HepG2 (cell line): Measurements from ENCODE around the gene KIAA0232. TPM values are rescaled to one million over a fixed set of nuclear protein-coding genes. Genes with fewer than 3 reads are reported as not detected.

Experiments used
- ASH2L ChIP-seq: fragments of 300-600, 200-600 bp; sonication (generic); IDR thresholded peaks from 2 replicates; pipeline ENCODE4 v1.7.0; 2017; ENCODE audit warnings: low read depth, mild to moderate bottlenecking, moderate library complexity, mixed read lengths, low read length; ENCODE audit not compliant: insufficient read length
- ATAD3A ChIP-seq: sonication (generic); formaldehyde crosslinking; IDR thresholded peaks from 2 replicates; pipeline ENCODE4 v1.4.0; 2020; ENCODE audit warnings: missing genetic modification reagents
- CBX5 ChIP-seq: sonication (generic); formaldehyde crosslinking; IDR thresholded peaks from 2 replicates; pipeline ENCODE4 v1.4.0; 2020; ENCODE audit warnings: missing genetic modification reagents, borderline replicate concordance
- CHCHD3 ChIP-seq: sonication (generic); formaldehyde crosslinking; IDR thresholded peaks from 2 replicates; pipeline ENCODE4 v1.8.0; 2022; ENCODE audit warnings: mild to moderate bottlenecking, missing genetic modification reagents, moderate library complexity
- CREM ChIP-seq, 2 experiments: sonication (generic) in 1 of 2; formaldehyde crosslinking in 1 of 2; IDR thresholded peaks; 2 replicates each; pipeline versions ENCODE4 v1.4.0 to v1.6.1; 2016 to 2020; ENCODE audit warnings: antibody characterized with exemption in 1 of 2, mild to moderate bottlenecking in 1 of 2, missing genetic modification reagents in 1 of 2
- FOXA3 ChIP-seq: IDR thresholded peaks from 2 replicates; pipeline ENCODE4 v1.6.1; 2016; ENCODE audit warnings: missing genetic modification reagents, missing compliant biosample characterization
- GATAD1 ChIP-seq: IDR thresholded peaks from 2 replicates; pipeline ENCODE4 v1.6.1; 2016; ENCODE audit warnings: missing genetic modification reagents, missing compliant biosample characterization
- GATAD2A ChIP-seq: IDR thresholded peaks from 2 replicates; pipeline ENCODE4 v1.6.1; 2016
- GTF3A ChIP-seq: sonication (generic); formaldehyde crosslinking; conservative IDR thresholded peaks from 2 replicates; pipeline ENCODE4 v1.4.0; 2020; ENCODE audit warnings: mild to moderate bottlenecking, missing genetic modification reagents
- KDM2A ChIP-seq: sonication (generic); formaldehyde crosslinking; IDR thresholded peaks from 2 replicates; pipeline ENCODE4 v1.4.0; 2020; ENCODE audit warnings: low read depth, missing genetic modification reagents, borderline replicate concordance
- KDM6A ChIP-seq: IDR thresholded peaks from 2 replicates; pipeline ENCODE4 v1.6.1; 2016; ENCODE audit warnings: low read depth
- KLF12 ChIP-seq: sonication (generic); formaldehyde crosslinking; IDR thresholded peaks from 2 replicates; pipeline ENCODE4 v1.4.0; 2020; ENCODE audit warnings: missing genetic modification reagents, borderline replicate concordance
- NFKBIZ ChIP-seq: IDR thresholded peaks from 2 replicates; pipeline ENCODE4 v1.6.1; 2018; ENCODE audit warnings: missing genetic modification reagents, missing compliant biosample characterization
- SMARCC2 ChIP-seq: fragments of 450-650 bp; IDR thresholded peaks from 2 replicates; pipeline ENCODE4 v1.6.1; 2017; ENCODE audit warnings: antibody characterized with exemption, mild to moderate bottlenecking
- TEAD3 ChIP-seq: optimal IDR thresholded peaks from 2 replicates; pipeline ENCODE3; 2016; ENCODE audit warnings: borderline replicate concordance
- ZIK1 ChIP-seq: sonication (generic); formaldehyde crosslinking; IDR thresholded peaks from 2 replicates; pipeline ENCODE4 v1.5.0; 2020; ENCODE audit warnings: mild to moderate bottlenecking, low read depth, missing genetic modification reagents, borderline replicate concordance
- ZNF224 ChIP-seq: sonication (generic); formaldehyde crosslinking; IDR thresholded peaks from 2 replicates; pipeline ENCODE4 v1.5.0; 2020; ENCODE audit warnings: mild to moderate bottlenecking, missing genetic modification reagents
- ZNF3 ChIP-seq: IDR thresholded peaks from 2 replicates; pipeline ENCODE4 v1.7.0; 2017; ENCODE audit warnings: inconsistent platforms
- ZNF451 ChIP-seq: sonication (generic); formaldehyde crosslinking; IDR thresholded peaks from 2 replicates; pipeline ENCODE4 v1.5.0; 2020; ENCODE audit warnings: mild to moderate bottlenecking, missing genetic modification reagents
- ZNF746 ChIP-seq: sonication (generic); formaldehyde crosslinking; IDR thresholded peaks from 2 replicates; pipeline ENCODE4 v1.8.0; 2022; ENCODE audit warnings: mild to moderate bottlenecking, missing genetic modification reagents
- polyA plus RNA-seq, 8 experiments: library from polyadenylated mRNA; depleted of rRNA in 3 of 8; stranded (reverse) in 7 of 8; unstranded in 1 of 8; fragments of >200 nt; fragmentation: Illumina TruSeq in 4 of 8; extraction: Trizol in 4 of 8; gene quantifications; 2 replicates each; pipeline versions ENCODE4 v1.2.1 to v1.2.3, GENCODE V29; 2011 to 2016; ENCODE audit warnings: low read depth in 4 of 8, missing spikeins in 1 of 8, mixed read lengths in 1 of 8; ENCODE audit not compliant: insufficient read depth in 1 of 8
- total RNA-seq, 5 experiments: library from RNA; depleted of rRNA; stranded (reverse); fragments of >200 nt; fragmentation: Illumina TruSeq; extraction: Trizol; gene quantifications; 2 replicates each; pipeline ENCODE4 v1.2.3, GENCODE V29; 2016; ENCODE audit warnings: low read depth in 1 of 5
- TF ChIP-seq, protein P1 (sequence below): sonication (generic); formaldehyde crosslinking; IDR thresholded peaks from 2 replicates; pipeline ENCODE4 v1.5.0; 2020; ENCODE audit warnings: mild to moderate bottlenecking, missing genetic modification reagents
- TF ChIP-seq, protein P2 (sequence below): IDR thresholded peaks from 2 replicates; pipeline ENCODE4 v1.6.1; 2018; ENCODE audit warnings: missing genetic modification reagents, mild to moderate bottlenecking, missing compliant biosample characterization
- TF ChIP-seq, protein P3 (sequence below): sonication (generic); formaldehyde crosslinking; conservative IDR thresholded peaks from 2 replicates; pipeline ENCODE4 v1.8.0; 2022; ENCODE audit warnings: mild to moderate bottlenecking, moderate library complexity, missing genetic modification reagents
- TF ChIP-seq, protein P4 (sequence below): sonication (generic); formaldehyde crosslinking; IDR thresholded peaks from 2 replicates; pipeline ENCODE4 v1.8.0; 2022; ENCODE audit warnings: missing genetic modification reagents, mild to moderate bottlenecking, borderline replicate concordance

KIAA0232 gene
- total and polyA plus RNA-seq, 2 of the 13 experiments (the other 11 are each of a cell fraction or from before 2014, with no cell fraction given): 7.8 to 17.1 TPM

DNA sequence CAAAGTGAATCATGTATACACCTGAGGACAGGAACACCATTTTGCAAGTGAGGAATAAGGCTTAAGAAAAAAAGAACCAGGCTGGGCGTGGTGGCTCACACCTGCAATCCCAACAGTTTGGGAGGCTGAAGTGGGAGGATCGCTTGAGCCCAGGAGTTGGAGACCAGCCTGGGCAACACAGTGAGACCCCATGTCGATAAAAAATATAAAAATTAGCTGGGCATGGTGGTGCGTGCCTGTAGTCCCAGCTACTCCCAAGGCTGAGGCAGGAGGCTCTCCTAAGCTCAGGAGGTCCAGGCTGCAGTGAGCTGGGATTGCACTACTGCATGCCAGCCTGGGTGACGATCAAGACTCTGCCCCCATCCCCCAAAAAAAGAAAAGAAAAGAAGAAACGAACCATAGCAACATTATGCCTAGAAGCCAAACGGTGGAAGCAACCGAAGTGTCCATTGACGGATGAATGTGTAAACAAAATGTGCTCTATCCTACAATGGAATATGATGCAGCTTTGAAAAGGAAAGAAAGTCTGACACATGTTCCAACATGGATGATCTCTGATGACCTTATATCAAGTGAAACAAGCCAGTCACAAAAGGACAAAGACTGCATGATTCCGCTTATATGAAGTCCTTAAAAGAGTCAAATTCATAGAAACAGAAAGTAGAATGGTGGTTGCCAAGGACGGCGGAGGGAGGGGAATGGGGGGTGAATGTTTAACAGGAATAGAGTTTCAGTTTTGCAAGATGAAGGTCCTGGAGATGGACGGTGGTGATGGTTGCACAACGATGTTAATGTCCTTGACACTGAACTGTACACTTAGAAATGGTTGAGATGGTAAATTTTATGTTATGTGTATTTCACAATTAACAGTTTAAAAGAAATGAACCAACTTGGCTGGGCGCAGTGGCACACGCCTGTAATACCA, 8.6 kb upstream of the KIAA0232 start (continued):
- TF ChIP-seq, protein P1, sequence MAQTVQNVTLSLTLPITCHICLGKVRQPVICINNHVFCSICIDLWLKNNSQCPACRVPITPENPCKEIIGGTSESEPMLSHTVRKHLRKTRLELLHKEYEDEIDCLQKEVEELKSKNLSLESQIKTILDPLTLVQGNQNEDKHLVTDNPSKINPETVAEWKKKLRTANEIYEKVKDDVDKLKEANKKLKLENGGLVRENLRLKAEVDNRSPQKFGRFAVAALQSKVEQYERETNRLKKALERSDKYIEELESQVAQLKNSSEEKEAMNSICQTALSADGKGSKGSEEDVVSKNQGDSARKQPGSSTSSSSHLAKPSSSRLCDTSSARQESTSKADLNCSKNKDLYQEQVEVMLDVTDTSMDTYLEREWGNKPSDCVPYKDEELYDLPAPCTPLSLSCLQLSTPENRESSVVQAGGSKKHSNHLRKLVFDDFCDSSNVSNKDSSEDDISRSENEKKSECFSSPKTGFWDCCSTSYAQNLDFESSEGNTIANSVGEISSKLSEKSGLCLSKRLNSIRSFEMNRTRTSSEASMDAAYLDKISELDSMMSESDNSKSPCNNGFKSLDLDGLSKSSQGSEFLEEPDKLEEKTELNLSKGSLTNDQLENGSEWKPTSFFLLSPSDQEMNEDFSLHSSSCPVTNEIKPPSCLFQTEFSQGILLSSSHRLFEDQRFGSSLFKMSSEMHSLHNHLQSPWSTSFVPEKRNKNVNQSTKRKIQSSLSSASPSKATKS (CRISPR knock-in tag): 0 out of 2 replicates have a peak, but pooled peaks have one; percentile 31
- TF ChIP-seq, protein P2, sequence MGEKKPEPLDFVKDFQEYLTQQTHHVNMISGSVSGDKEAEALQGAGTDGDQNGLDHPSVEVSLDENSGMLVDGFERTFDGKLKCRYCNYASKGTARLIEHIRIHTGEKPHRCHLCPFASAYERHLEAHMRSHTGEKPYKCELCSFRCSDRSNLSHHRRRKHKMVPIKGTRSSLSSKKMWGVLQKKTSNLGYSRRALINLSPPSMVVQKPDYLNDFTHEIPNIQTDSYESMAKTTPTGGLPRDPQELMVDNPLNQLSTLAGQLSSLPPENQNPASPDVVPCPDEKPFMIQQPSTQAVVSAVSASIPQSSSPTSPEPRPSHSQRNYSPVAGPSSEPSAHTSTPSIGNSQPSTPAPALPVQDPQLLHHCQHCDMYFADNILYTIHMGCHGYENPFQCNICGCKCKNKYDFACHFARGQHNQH (CRISPR knock-in tag): peak; percentile 67; the same call in 1 of the 2 replicates
- no peak for TF ChIP-seq CHCHD3 (CRISPR knock-in tag)
- peak; percentile 43; the same call in 1 of the 2 replicates for TF ChIP-seq ZNF746 (CRISPR knock-in tag)
- 0 out of 2 replicates have a peak, but pooled peaks have one; percentile 26 for TF ChIP-seq KDM2A
- no peak for TF ChIP-seq ZNF451 (CRISPR knock-in tag)
- 0 out of 2 replicates have a peak, but pooled peaks have one; percentile 28 for TF ChIP-seq ZNF3 (CRISPR knock-in tag)
- TF ChIP-seq ASH2L: no peak
- no peak for TF ChIP-seq ZIK1
- TF ChIP-seq SMARCC2: no peak
- peak; percentile 93 for TF ChIP-seq GATAD2A (CRISPR knock-in tag)
- no peak for TF ChIP-seq ZNF224
- TF ChIP-seq, protein P3, sequence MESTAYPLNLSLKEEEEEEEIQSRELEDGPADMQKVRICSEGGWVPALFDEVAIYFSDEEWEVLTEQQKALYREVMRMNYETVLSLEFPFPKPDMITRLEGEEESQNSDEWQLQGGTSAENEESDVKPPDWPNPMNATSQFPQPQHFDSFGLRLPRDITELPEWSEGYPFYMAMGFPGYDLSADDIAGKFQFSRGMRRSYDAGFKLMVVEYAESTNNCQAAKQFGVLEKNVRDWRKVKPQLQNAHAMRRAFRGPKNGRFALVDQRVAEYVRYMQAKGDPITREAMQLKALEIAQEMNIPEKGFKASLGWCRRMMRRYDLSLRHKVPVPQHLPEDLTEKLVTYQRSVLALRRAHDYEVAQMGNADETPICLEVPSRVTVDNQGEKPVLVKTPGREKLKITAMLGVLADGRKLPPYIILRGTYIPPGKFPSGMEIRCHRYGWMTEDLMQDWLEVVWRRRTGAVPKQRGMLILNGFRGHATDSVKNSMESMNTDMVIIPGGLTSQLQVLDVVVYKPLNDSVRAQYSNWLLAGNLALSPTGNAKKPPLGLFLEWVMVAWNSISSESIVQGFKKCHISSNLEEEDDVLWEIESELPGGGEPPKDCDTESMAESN: no peak
- no peak for TF ChIP-seq GTF3A
- TF ChIP-seq GATAD1 (CRISPR knock-in tag): peak; percentile 40; the same call in 1 of the 2 replicates
- peak; percentile 66; the same call in 1 of the 2 replicates for TF ChIP-seq NFKBIZ (CRISPR knock-in tag)
- no peak for TF ChIP-seq ATAD3A
- TF ChIP-seq KDM6A: 0 out of 2 replicates have a peak, but pooled peaks have one; percentile 36
- TF ChIP-seq TEAD3 (CRISPR knock-in tag): peak; percentile 40
- TF ChIP-seq KLF12: no peak
- peak; percentile 84 for TF ChIP-seq FOXA3 (CRISPR knock-in tag)
- no peak for TF ChIP-seq CBX5 (CRISPR knock-in tag)
- TF ChIP-seq CREM (IDR thresholded peaks at IDR 0.05): peak; percentile 62; the same call in 1 of the 2 replicates
- no peak for TF ChIP-seq CREM (CRISPR knock-in tag; IDR thresholded peaks at IDR 0.05)
- TF ChIP-seq, protein P4, sequence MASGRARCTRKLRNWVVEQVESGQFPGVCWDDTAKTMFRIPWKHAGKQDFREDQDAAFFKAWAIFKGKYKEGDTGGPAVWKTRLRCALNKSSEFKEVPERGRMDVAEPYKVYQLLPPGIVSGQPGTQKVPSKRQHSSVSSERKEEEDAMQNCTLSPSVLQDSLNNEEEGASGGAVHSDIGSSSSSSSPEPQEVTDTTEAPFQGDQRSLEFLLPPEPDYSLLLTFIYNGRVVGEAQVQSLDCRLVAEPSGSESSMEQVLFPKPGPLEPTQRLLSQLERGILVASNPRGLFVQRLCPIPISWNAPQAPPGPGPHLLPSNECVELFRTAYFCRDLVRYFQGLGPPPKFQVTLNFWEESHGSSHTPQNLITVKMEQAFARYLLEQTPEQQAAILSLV (CRISPR knock-in tag): no peak
